ENCODE results near the gene HEY2. TPM values are rescaled to one million over a fixed set of nuclear protein-coding genes. Genes with fewer than 3 reads are reported as not detected.

Gene HEY2
- total RNA-seq, 1 experiment from 2014 or later = not detected

DNA sequence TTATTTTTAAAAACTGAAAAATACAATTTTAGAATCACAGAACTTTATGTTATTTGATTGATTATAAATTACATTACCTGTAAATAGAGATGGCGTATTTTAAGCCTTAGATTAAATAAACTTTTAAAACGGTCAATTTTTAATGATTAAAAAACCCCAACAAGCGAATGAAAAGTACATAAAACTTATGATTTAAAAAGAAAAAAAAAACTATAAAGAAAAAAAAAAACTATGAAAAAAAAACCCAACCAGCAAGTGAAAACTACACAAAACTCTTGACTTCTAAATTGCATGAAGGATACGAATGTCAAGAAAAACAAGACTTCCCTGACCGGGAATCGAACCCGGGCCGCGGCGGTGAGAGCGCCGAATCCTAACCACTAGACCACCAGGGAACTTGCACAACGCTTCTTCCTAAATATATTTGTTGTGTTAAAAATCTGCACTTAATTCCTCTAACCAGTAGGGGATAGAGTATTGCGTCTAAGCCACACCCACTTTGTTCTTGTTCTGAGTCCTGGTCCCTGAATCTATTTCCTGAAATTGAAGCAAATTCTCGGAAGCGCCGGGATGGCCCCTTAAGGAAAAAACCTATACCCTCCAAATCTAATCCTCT, 30.6 kb downstream of the HEY2 start:
- POLR2A ChIA-PET = interaction anchor here (0.5 to 0.6 kb wide), 2 partner anchors 180 to 384 kb away, joined by 3 read pairs; no protein-coding TSS in a partner anchor
- H3K4me3 ChIP-seq (ENCODE audit: low read depth in 2 of 2, low read length in 2 of 2) = peak overlapping the region; percentile 88 to 93
- DNase-seq (ENCODE audit: low read depth, low spot score) (peak; percentile 96), ATAC-seq (peak; percentile 95)
- H3K9me3 ChIP-seq (ENCODE audit: control insufficient read depth, insufficient read depth, low read depth, low read length) = no peaks in the 10 kb centered on the region
- in situ Hi-C loops (cut with HindIII; ENCODE audit: low pct_unique_long_range_greater_than_20kb, low sequenced_read_pairs) (no loop called here), intact Hi-C loops (cut with micrococcal nuclease; ENCODE audit: unreplicated experiment) (loop anchor here (2.0 to 5.0 kb wide), 2 partner anchors 177 to 192 kb away; partner anchors contain the start of gene HINT3)
- H3K27ac ChIP-seq (ENCODE audit: low read length) = peak overlapping the region; percentile 97
- no TSS peak for BruUV-seq (replicated peaks)
- H3K36me3 ChIP-seq (ENCODE audit: control insufficient read depth, insufficient read depth, low read length) = no peaks in the 10 kb centered on the region
- peaks cover 5% of the 10 kb centered on the region for H3K27me3 ChIP-seq (ENCODE audit: control insufficient read depth, insufficient read depth, low read length)
- CTCF ChIA-PET = no interaction called here
- peaks cover 5% of the 10 kb centered on the region for H3K4me1 ChIP-seq (ENCODE audit: control insufficient read depth, insufficient read depth, low read length)
- TF ChIP-seq, protein P1, sequence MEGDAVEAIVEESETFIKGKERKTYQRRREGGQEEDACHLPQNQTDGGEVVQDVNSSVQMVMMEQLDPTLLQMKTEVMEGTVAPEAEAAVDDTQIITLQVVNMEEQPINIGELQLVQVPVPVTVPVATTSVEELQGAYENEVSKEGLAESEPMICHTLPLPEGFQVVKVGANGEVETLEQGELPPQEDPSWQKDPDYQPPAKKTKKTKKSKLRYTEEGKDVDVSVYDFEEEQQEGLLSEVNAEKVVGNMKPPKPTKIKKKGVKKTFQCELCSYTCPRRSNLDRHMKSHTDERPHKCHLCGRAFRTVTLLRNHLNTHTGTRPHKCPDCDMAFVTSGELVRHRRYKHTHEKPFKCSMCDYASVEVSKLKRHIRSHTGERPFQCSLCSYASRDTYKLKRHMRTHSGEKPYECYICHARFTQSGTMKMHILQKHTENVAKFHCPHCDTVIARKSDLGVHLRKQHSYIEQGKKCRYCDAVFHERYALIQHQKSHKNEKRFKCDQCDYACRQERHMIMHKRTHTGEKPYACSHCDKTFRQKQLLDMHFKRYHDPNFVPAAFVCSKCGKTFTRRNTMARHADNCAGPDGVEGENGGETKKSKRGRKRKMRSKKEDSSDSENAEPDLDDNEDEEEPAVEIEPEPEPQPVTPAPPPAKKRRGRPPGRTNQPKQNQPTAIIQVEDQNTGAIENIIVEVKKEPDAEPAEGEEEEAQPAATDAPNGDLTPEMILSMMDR (IDR thresholded peaks at IDR 0.05) = peak; percentile 17; the same call in 1 of the 2 replicates
- TF ChIP-seq SIN3A (IDR thresholded peaks at IDR 0.05; ENCODE audit: borderline replicate concordance, insufficient read depth, low read depth, low read length) (no peak), TCF7L2 (IDR thresholded peaks at IDR 0.05; ENCODE audit: low read depth, low read length) (no peak), POLR2AphosphoS5 (IDR thresholded peaks at IDR 0.05; ENCODE audit: low read depth, low read length) (peak; percentile 64; the same call in 1 of the 2 replicates)

DNA sequence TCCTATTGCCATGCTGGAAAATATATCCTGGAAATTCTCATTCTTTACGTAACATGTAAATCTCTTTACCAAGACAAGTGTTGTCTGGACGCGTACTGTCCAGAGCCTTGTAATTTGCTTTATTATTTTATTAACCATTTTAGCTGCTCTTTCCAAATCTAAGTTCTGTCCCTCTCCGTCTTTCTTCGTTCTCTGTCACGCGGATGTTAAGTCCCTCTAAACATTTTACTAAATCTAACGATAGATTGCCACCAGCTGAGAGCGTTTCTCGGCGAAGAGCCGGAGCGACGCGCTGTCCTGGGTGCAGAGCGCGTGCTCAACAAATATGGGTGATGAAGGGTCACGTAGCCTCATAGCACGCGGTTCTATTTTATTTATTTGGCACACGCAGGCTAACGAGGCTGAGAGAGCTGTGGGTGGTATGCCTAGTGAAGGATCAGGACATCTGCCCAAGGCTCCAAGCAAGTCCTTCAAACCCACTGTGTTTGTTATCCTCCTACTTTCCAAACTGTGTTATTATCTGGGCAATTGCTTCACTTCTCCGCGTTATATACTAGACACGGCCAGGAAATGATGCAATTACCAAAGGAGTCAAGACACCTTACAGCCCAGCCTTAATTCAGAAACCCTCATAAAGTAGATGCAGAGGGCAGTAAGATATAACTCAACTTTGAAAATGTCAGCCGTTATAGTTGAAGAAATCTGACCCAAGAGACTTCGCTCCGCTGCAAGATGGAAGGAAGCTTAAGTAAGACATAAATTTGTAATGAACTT, 31.3 kb downstream of the HEY2 start:
- ATAC-seq (peak; percentile 95), DNase-seq (ENCODE audit: low read depth, low spot score) (peak; percentile 93)
- H3K4me3 ChIP-seq (ENCODE audit: low read depth in 2 of 2, low read length in 2 of 2) = peak overlapping the region; percentile 88 to 93
- ChIA-PET CTCF (interaction anchor here (0.5 to 1.3 kb wide), 3 partner anchors 10 to 210 kb away, joined by 6 to 12 read pairs (median 7); partner anchors contain the start of gene NCOA7), POLR2A (interaction anchor here (0.5 to 0.9 kb wide), 4 partner anchors 9 to 385 kb away, joined by 3 to 8 read pairs (median 4); partner anchors contain the start of gene NCOA7)
- in situ Hi-C loops (cut with HindIII; ENCODE audit: low pct_unique_long_range_greater_than_20kb, low sequenced_read_pairs) (no loop called here), intact Hi-C loops (cut with micrococcal nuclease; ENCODE audit: unreplicated experiment) (loop anchor here (2.0 to 5.0 kb wide), 2 partner anchors 176 to 192 kb away; partner anchors contain the start of gene HINT3)
- peak overlapping the region; percentile 97 for H3K27ac ChIP-seq (ENCODE audit: low read length)
- peaks cover 5% of the 10 kb centered on the region for H3K4me1 ChIP-seq (ENCODE audit: control insufficient read depth, insufficient read depth, low read length)
- BruUV-seq (replicated peaks) = TSS peak; percentile 98
- H3K36me3 ChIP-seq (ENCODE audit: control insufficient read depth, insufficient read depth, low read length) = no peaks in the 10 kb centered on the region
- H3K9me3 ChIP-seq (ENCODE audit: control insufficient read depth, insufficient read depth, low read depth, low read length) = no peaks in the 10 kb centered on the region
- TF ChIP-seq POLR2AphosphoS5 (IDR thresholded peaks at IDR 0.05; ENCODE audit: low read depth, low read length) (peak; percentile 87), SIN3A (IDR thresholded peaks at IDR 0.05; ENCODE audit: borderline replicate concordance, insufficient read depth, low read depth, low read length) (no peak; the same call in 1 of the 2 replicates)
- TF ChIP-seq, protein P1 (IDR thresholded peaks at IDR 0.05) = no peak
- no peaks in the 10 kb centered on the region for H3K27me3 ChIP-seq (ENCODE audit: control insufficient read depth, insufficient read depth, low read length)
